ENCODE results near the gene PARD3. TPM values are rescaled to one million over a fixed set of nuclear protein-coding genes. Genes with fewer than 3 reads are reported as not detected.

PARD3 gene
- total RNA-seq, 4 donors from 2014 or later = 30.9 to 54.6 (median 40.0) TPM

GRCh38 chr10:34762156-34762555 lies 52.9 kb downstream of the PARD3 start:
- DNase-seq (ENCODE audit: low spot score) (no peak), ATAC-seq (ENCODE audit: low FRiP score) (no peak)
- TF ChIP-seq CTCF (IDR thresholded peaks at IDR 0.05) = no peak

GRCh38 chr10:34761453-34761852 lies 53.6 kb downstream of the PARD3 start:
- ATAC-seq (ENCODE audit: low FRiP score) = no peak
- TF ChIP-seq CTCF (IDR thresholded peaks at IDR 0.05) = no peak

GRCh38 chr10:34760606-34761005 lies 54.5 kb downstream of the PARD3 start:
- ATAC-seq (ENCODE audit: low FRiP score) (no peak), DNase-seq (ENCODE audit: low spot score) (no peak)
- no peak for TF ChIP-seq CTCF (IDR thresholded peaks at IDR 0.05)

More at GRCh38 chr10:34761453-34761852, 53.6 kb downstream of the PARD3 start:
- no peak for DNase-seq (ENCODE audit: low spot score)

GRCh38 chr10:34759837-34760215 lies 55.3 kb downstream of the PARD3 start:
- DNase-seq (ENCODE audit: low spot score) = no peak
- no peak for TF ChIP-seq CTCF (IDR thresholded peaks at IDR 0.05)
- no peak for ATAC-seq (ENCODE audit: low FRiP score)

- DNase-seq (ENCODE audit: low spot score) = no peak
- TF ChIP-seq CTCF (IDR thresholded peaks at IDR 0.05) = no peak
- ATAC-seq (ENCODE audit: low FRiP score) = no peak
Observed at GRCh38 chr10:34759161-34759836, 55.8 kb downstream of the PARD3 start.

GRCh38 chr10:34758447-34758996 lies 56.6 kb downstream of the PARD3 start:
- no peak for ATAC-seq (ENCODE audit: low FRiP score)

More at GRCh38 chr10:34758447-34758996, 56.6 kb downstream of the PARD3 start:
- no peak for TF ChIP-seq CTCF (IDR thresholded peaks at IDR 0.05)
- no peak for DNase-seq (ENCODE audit: low spot score)
